HG02938 (cell line): ENCODE data around the gene B3GAT3.
"Not testable (repeated sequence)": the region's sequence is repeated elsewhere in the genome, so short reads cannot be mapped to it uniquely, and the experiment has no call there.

Experiments used
- ATAC-seq: cut with Tn5 transposase; IDR thresholded peaks from one replicate; pipeline ENCODE4 v1.9.1; 2021; ENCODE audit warnings: mild to moderate bottlenecking, moderate library complexity; ENCODE audit not compliant: unreplicated experiment

The B3GAT3 gene

DNA sequence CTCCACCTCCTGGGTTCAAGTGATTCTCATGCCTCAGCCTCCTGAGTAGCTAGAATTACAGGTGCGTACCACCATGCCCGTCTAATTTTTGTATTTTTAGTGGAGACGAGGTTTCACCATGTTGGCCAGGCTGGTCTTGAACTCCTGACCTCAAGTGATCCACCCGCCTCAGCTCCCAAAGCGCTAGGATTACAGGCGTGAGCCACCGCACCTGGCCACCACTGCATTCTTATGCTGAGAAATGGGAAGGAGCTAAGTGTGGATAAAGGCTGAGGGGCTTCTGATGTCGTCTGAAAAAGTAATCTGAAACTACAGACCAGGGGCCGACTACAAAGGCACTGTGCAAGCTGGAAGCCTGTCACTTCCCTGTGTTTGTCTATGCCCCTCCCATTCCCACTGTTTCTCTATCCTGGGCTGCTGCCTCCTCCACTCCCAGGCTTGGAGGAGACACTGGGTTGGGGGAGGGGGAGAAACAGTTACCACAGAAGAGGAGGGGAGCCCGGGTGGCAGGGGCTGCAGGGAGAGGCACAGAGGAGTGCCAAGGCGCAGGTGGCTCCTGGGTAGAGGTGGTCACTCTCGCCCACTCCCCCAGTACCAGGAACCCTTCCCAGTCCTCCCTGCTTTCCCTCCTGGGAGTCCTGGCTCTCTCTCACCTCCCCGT is 17.2 kb downstream of the B3GAT3 start:
- no peak for ATAC-seq

DNA sequence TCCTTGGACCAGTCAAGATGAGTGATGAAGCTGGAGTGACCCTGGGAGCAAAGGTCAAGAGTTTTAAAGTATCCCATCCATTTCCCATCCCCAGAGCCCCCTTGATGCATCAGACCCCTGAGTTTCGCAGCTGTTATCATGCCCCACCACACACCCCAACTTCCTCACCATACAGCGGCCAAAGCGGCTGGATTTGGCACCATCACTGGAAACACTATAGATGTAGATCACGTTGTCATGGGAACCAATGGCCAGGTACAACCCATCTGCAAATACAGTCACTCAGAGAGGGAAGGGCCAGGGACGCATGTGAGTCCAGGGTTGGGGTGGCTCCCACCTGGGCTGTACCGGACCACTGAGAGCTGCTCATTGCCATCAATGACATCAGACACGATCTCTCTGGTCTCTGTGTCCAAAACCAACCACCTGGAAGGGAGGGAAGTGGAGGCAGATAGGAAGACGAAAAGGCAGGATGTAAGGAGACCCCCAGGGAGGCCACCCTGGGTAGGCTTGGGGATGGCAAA is 17.9 kb downstream of the B3GAT3 start:
- no peak for ATAC-seq

DNA sequence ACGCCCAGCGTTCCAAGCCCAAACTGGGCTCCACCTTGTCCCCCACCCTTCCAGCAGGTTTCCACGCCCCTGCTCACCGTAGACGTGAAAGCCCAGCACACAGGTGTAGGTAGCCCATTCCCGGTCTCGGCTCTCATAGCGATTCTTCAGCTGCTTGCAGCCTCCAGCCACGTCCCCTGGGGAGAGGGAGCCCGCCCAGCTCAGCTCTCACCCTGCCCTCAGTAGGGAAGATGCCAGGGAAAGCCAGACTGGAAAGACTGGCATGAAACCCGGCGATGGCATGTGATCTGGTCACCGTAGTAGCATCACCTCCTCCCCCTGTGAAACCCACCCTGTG is 18.7 kb downstream of the B3GAT3 start:
- ATAC-seq, result no peak

DNA sequence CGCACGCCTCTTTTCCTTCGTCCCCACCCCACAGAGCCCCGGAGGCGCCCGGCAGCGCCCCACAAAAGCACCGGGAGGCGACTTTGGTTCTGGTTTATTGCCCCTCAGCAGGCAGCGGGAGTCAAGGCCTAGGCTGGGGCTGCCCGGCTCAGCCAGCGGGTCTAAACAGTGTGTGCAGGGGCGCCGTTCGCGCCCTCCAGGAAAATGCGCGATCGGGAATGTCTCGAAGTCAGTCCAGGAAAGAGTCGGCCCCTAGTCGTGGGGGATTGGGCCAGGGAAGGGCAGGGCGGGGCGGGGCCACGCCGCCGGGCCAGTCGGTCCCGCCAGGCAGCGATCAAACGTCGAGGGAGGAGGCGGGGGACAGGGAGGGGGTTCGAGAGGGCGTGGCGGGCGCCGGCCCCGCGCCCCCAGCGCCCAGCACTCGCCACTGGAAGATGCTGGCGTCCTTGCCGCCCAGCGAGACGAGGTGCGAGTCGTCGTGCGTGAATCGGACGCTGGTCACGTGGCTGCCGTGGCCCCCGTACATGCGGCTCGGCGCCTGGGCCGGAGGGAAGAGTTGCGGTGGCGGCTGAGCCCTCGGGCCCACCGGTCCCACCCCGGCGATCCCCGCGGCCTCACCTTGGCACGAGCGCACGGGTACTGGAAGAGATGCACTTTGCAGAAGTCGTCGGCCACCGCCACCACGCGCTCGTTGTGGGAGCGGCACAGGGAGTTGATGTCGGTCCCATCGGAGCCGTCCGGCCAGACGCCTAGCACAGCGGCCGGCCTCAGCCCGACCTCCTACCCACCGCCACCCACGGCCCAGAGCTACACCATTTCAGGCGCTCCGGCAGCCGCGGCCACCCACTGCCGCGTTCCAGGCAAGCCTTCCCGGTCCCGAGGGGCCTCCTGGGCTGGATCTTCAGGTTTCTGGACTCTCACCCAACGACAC is 19.4 kb downstream of the B3GAT3 start:
- no peak for ATAC-seq

DNA sequence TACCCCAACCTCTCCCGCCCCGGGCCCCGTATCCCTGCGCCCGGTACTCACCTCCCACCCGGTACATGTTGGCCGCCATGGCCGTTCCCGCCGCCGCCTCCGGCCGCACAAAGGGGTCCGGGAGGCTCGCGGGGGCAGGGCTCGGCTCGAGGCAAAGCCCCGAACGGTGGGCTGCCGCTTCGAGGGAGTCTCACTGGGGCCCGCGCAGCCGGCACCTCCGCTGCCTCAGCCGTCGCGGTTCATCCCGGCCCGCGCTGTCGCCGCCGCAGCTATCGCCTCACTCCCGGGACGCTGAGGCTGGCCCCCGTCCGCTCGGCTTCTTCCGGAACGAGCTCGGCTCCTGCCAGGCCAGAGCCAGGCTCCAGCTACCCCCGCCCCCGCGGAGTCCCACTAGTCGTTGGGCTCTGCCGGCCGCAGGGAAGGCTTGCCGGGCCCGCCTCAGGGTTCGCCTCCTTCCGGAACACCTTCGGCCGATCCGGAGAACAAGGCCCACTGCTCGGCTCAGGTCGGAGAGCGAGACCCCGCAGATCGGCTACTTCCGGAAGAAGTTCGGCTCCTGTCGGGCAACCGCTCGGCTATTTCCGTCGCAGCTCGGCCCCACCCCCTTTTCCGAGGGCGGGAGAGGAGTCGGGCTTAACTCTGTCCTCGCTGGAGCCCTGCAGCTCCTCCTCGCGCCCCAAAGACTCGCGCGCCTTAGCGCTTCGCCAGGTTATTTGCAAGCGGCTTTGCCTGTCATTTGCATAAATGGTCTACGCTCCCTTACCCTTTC is 20.2 kb downstream of the B3GAT3 start, which contains the start of gene MTA2:
Gene MTA2, minus strand, starts transcription at position 494 of the 769 bp plus-strand sequence. Its CDS starts 415 bp downstream, at position 79.
- ATAC-seq, result peak; percentile 71

DNA sequence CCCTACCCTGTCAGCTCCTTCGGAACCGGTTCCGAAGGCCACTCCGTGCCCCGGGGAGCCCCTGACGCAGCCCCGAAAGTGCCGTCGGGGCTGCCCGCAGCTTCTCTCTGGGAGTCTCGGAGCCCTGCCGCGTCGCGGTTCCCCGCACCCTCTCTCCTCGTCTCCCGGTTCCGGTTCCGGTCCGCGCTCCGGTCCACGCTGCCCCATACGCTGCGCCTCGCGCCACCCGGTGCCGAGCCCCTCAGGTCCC is 20.7 kb downstream of the B3GAT3 start:
- ATAC-seq, result no peak

DNA sequence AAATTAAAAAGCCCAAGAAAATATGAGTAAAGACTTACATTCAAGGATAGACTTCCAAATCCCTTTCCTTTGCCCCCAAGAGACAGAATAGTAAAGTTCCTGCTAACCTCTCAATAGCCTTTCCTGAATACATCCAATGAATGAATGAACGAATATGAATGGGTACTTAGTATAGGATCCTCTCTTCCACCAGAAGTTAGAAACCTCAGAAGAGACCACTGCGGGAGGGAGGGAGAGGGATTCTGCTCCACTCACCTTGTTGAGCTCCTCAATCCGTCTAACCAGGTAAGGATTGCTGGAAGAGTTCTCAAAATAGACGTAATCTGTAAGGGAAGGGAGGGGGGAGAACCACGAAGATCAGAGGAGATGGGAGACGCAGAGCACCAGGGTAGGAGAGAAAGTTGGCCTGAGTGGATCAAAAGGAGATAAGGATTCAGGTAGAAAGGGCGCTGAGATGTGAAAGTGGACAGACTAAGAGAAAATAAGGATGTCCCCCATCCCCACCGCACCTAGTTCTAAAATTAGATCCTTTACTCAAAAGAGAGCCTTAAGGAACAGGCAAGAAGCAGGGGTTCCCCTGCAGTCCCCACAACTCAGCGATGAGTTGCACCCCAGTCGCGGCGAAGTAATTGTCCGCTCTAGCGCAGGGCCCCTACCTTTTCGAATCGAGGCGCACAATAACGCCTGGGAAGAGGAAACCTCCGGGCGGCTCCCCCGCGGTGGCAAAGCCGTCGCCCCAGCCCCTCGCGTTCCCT is 21.2 kb downstream of the B3GAT3 start:
- no peak for ATAC-seq

DNA sequence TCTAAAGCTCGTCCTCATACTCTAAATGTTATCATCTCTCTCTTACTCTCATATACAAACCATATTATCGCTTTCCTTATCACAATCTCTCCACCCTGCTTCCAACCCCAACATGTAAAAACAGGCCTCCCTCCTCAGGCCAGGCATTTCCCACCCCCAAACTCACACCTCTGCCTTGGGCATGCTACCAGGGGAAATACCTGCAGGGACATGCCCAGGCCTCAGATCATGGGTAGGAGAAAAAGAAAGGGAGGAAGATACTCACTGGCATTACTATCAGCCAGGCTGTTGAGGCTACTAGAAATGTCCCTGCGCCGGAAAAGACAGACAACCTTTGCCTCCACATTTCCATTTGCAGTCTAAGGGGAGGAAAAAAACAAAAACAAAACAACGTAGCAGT is 21.9 kb downstream of the B3GAT3 start:
- ATAC-seq, result no peak

DNA sequence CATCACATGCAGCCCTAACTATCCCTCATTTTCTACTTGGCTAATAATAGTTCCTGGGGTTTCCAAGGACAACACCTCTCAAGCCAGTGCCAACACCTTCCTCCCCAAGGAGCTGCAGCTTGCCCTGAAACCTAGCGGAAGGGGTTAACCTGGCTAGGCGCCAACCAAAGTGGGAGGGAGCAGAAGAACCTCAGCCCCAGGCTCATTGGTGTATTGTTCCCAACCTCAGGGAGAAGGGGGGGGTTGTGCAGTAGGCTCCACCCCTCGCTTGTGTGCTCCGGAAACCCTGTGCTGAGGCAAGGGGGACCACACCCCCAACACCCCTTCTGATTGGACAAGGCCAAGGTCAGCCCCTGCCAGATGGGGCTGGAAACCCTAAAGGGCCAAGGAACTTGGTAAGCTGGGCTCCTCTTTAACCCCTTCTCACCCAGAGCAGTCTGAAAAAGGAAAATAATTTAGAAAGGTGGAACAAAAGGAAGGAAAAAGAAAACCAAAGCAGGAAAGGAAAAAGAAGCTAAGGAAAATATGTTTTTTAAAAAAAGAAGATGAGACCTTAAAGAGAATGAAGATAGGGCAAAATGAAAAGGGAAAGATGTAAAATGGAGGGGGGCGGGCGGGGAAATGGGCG is 22.6 kb downstream of the B3GAT3 start:
- peak; percentile 35 for ATAC-seq

DNA sequence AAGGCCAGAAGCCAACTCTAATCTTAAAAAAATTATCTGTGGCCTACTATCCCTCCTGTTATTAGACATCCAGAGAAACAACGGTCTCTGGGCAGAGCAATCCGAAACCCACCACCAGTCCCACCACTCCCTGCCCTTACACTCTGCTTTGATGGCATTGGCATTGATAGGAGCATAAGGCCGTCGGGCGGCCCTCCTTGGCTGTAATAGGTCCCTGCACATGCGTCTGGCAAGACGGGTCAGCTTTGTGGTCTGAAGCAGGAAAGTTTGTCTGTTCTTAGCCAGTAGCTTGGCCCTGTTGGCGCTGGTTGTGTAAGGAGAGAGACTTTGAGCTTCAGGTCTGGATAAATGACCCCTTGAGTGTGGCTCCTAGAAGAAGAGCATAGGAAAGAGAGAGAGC is 26.7 kb downstream of the B3GAT3 start:
- no peak for ATAC-seq

DNA sequence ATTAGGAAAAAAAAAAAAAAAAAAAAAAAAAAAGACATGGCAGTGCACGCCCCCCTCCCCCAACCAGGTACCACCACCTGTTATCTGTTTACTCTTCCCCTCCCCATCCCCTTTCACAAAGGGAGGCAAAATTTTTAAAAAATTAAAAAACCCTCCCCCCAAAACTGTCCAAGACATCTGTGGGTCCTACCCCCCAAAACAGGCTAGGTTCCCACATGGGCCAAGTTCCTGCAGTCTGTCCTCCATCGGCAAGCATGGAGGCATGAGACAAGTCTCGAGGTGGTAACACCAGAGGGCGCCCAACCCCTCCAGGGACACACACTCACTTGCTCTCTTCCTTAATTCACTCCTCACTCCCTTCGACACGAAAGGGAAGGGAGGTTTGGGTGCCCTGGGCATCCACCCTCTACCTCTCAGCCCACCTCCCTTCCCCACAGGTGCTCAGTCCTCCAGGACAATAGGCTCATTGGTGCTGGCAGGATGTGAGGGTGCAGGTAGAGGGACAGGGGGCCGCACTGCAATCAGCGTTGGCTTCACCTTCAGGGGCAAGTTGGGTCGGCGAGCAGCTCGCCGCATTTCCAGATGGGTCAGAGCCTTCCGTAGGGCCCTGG is 28.2 kb downstream of the B3GAT3 start:
- ATAC-seq, result no peak

DNA sequence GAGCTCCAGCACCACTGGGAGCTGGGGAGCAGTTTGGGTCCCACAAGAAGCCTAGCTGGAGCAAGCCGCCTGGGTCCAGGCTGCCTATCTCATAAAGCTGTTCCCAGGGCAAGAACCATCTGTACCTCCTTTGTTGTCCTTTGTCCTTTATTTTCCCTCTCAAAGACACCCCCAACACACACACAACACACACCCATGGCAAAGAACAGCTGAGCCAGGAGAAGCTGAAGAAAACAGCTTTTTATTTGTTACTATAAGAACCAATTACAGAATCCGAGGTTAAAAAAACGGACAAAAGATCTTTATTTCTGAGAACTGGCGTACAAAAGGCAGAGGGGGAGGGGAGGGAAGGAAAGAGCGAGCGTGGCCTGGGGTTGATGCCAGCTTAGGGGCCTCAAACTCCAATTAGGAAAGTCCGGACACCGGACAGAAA is 28.8 kb downstream of the B3GAT3 start:
- no peak for ATAC-seq

DNA sequence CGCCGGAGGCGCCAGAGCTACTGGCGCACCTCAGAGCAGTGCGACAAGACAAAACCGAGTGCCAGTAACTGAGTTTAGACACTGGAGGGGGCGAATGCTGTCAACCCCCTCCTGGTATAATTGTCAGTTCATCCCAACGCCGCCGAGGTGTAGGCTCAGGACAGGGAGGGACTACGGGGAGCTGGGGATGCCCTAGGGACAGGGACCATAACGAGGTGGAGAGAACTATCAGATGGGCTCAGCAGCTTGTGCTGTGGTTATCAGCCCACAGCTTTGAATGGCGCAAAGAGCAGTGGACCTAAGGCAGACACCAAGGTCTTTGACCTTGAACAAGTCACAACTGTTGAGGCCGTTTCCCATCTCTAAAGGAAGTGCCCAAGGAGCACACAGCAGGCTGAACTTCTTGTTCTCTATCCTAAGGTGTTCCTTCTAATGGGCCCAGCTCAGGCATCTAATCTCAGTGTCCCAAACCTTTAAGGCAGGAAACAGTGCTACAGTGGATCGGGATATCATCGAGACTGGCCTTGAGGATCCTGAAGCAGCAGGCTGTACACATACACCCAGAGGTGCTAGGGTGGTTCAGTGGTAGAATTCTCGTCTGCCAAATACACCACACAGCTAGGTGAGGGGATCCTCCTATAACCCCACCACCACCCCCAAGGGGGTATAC is 29.5 kb downstream of the B3GAT3 start:
- ATAC-seq, result no peak

DNA sequence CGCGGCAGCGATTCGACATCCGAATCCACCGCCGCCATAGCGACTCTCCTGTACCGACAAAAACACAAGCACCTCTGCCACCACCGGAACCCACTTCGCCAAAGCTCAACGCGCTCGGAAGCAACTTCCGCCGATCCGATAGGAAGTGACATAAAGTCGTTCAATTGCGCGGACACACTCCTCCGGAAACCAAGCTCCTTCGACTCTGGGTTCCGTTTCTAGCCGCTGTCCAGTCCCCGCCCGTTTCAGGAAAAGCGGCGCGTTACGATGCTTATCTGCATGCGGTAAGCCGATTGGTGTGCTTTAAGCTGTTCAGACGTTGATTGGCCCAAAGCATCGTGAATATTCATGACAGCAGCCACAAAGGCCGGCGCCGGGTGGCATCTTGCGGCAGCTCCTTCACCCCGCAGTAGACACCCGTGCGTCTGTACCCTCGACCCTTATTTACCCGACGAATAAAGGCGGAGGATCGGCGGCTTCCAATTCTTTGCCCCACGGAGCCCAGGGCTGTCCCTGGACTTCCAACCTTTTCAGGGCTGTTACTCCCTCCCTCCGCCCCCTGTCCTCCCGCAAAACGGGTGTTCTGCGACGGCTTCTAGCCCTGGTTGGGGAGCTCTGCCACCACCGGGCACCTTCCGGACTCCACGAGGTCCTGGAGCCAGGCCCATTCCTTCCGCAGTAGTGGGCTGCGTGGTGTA is 30.2 kb downstream of the B3GAT3 start, which contains the start of gene TUT1:
Gene TUT1, minus strand, starts transcription at position 76 of the 698 bp plus-strand sequence. Its CDS starts 38 bp downstream, at position 38.
- ATAC-seq, result peak; percentile 87

DNA sequence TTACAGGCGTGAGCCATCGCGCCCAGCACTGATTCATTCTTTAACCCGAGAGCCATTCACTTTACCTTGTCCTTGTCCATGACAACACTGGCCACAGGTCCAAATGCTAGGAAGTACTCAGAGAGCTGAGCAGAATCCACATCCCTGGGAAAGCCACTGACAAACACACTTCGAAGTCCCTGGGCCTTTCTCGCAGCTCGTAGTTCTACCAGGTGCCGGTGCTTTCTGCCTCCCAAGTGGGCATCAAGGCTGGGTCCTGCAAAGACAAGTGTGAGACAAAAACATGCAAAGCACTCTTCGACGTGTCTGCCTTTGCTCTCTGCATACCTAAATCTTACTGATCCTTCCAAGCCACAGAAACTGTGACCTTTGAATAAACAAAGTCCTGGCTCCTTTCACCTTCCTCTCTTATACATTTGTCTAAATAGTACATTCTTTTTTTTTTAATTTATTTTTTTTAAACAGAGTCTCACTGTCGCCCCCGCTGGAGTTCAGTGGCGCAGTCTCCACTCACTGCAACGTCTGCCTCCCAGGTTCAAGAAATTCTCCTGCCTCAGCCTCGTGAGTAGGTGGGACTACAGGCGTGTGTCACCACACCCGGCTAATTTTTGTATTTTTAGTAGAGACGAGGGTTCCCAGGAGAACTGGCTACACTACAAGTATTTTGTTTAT is 32.7 kb downstream of the B3GAT3 start:
- ATAC-seq, result no peak

DNA sequence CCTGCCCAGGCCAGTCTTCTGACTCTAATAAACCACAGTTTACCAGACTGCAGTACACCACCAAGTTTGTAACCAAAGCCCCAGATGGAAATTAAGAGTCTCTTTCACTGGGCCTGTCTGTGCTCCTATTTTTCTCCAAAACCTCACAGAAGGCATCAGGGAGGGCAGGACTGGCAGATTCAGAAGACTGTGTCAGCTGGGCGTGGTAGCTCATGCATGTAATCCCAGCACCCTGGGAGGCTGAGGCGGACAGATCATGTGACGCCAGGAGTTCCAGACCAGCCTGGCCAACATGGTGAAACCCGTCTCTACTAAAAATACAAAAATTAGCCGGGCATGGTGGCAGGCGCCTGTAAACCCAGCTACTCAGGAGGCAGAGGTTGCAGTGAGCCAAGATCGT is 36.4 kb downstream of the B3GAT3 start:
- not testable (repeated sequence) for ATAC-seq

DNA sequence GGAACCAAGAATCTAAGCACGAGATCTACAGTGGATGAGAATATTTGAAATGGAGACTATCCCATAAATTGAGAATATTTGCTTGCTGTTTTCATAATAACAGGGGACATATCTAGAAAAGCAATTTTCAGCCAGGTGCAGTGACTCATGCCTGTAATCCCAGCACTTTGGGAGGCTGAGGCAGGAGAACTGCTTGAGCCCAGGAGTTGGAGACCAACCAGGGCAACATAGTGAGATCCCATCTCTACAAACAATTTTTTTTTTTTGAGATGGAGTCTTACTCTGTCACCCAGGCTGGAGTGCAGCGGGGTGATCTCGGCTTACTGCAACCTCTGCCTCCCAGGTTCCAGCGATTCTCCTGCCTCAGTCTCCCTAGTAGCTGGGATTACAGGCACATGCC is 40.1 kb downstream of the B3GAT3 start:
- not testable (repeated sequence) for ATAC-seq
